Smooth muscle cell (in vitro differentiated cells): ENCODE results near the gene ZNF341. TPM values are rescaled to one million over a fixed set of nuclear protein-coding genes. Genes with fewer than 3 reads are reported as not detected.
"Not testable (repeated sequence)": the region's sequence is repeated elsewhere in the genome, so short reads cannot be mapped to it uniquely, and the experiment has no call there.

Source experiments
- DNase-seq: peaks from one replicate; lab custom pipeline; 2025; ENCODE audit not compliant: unreplicated experiment; lab: John Stamatoyannopoulos, UW
- H2AFZ ChIP-seq: fragments of 200-600 bp; sonication (generic); 2 replicates; pipeline ENCODE4 v1.6.0; 2016; ENCODE audit warnings: antibody characterized with exemption, low read depth, mild to moderate bottlenecking
- H3F3A ChIP-seq: fragments of 200-600 bp; sonication (generic); 2 replicates; pipeline ENCODE4 v1.6.0; 2017; ENCODE audit warnings: antibody characterized with exemption, low read depth
- H3K27ac ChIP-seq: fragments of 200-600 bp; sonication (generic); 2 replicates; pipeline ENCODE4 v1.5.1; 2016; ENCODE audit warnings: low read depth, mild to moderate bottlenecking
- H3K27me3 ChIP-seq: fragments of 200-600 bp; sonication (generic); 2 replicates; pipeline ENCODE4 v1.6.1; 2016; ENCODE audit warnings: low read depth, mild to moderate bottlenecking
- H3K36me3 ChIP-seq: fragments of 200-600 bp; sonication (generic); 2 replicates; pipeline ENCODE4 v1.5.1; 2016; ENCODE audit warnings: low read depth
- H3K4me1 ChIP-seq: fragments of 200-600 bp; sonication (generic); 2 replicates; pipeline ENCODE4 v1.5.1; 2016; ENCODE audit warnings: low read depth
- H3K4me2 ChIP-seq: fragments of 200-600 bp; sonication (generic); 2 replicates; pipeline ENCODE4 v1.6.0; 2016; ENCODE audit warnings: mild to moderate bottlenecking
- H3K4me3 ChIP-seq: fragments of 200-600 bp; sonication (generic); 2 replicates; pipeline ENCODE4 v1.5.1; 2016; ENCODE audit warnings: mild to moderate bottlenecking
- H3K79me2 ChIP-seq: fragments of 200-600 bp; sonication (generic); 2 replicates; pipeline ENCODE4 v1.6.0; 2016; ENCODE audit warnings: low read depth, mild to moderate bottlenecking
- H3K9ac ChIP-seq: fragments of 200-600 bp; sonication (generic); 2 replicates; pipeline ENCODE4 v1.6.0; 2016; ENCODE audit warnings: low read depth
- H3K9me3 ChIP-seq: fragments of 200-600 bp; sonication (generic); replicated peaks from 2 replicates; pipeline ENCODE4 v1.5.1; 2016; ENCODE audit warnings: low read depth
- H4K20me1 ChIP-seq: fragments of 200-600 bp; sonication (generic); 2 replicates; pipeline ENCODE4 v1.6.0; 2016; ENCODE audit warnings: low read depth
- CTCF ChIP-seq: fragments of 200-600 bp; sonication (generic); IDR thresholded peaks from 2 replicates; pipeline ENCODE4 v1.5.1; 2017; ENCODE audit warnings: borderline replicate concordance, mild to moderate bottlenecking, antibody characterized with exemption; ENCODE audit not compliant: insufficient read depth, poor library complexity, severe bottlenecking
- WGBS: methylation state at CpG from one replicate; pipeline ENCODE4 v1.1.7; 2016; ENCODE audit warnings: low lambda C conversion rate; 5-methylcytosine and 5-hydroxymethylcytosine counted together
- polyA plus RNA-seq: library from polyadenylated mRNA; unstranded; fragments of >200 nt; fragmentation: Nextera tagmentation; extraction: Ambion mirVana; gene quantifications from 2 replicates; pipeline ENCODE4 v1.2.1, GENCODE V29; 2016
- total RNA-seq: library from RNA; depleted of rRNA; stranded (reverse); fragments of >200 nt; gene quantifications from 2 replicates; pipeline ENCODE4 v1.2.3, GENCODE V29; 2014

The ZNF341 gene
- total and polyA plus RNA-seq, 2 experiments from 2014 or later, result 1.2 to 2.0 TPM

- H3K4me1 ChIP-seq, result peaks cover 12% of the 10 kb centered on the region
- H2AFZ ChIP-seq, result no peak overlapping the region
- 88% methylated on average over 6 of the region's 6 CpGs for WGBS
Measured at GRCh38 chr20:33694639-33695012, 37.2 kb upstream of the ZNF341 start.

GRCh38 chr20:33696448-33696847 lies 35.3 kb upstream of the ZNF341 start:
- H3K27me3 ChIP-seq, result no peaks in the 10 kb centered on the region
- no peak overlapping the region for H3K27ac ChIP-seq
- peak overlapping the region; percentile 48 for H3K4me2 ChIP-seq
- no peaks in the 10 kb centered on the region for H3K79me2 ChIP-seq
- 63% methylated on average over 4 of the region's 4 CpGs for WGBS
- no peaks in the 10 kb centered on the region for H3K9me3 ChIP-seq
- H3K36me3 ChIP-seq, result no peaks in the 10 kb centered on the region
- no peaks in the 10 kb centered on the region for H4K20me1 ChIP-seq
- H2AFZ ChIP-seq, result no peak overlapping the region
- peaks cover 12% of the 10 kb centered on the region for H3K4me1 ChIP-seq
- DNase-seq, result no peak
- H3F3A ChIP-seq, result peaks cover 7% of the 10 kb centered on the region
- no peak for TF ChIP-seq CTCF
- no peak overlapping the region for H3K9ac ChIP-seq
- no peak overlapping the region for H3K4me3 ChIP-seq

More at GRCh38 chr20:33694639-33695012, 37.2 kb upstream of the ZNF341 start:
- Histone ChIP-seq H3F3A (peaks cover 8% of the 10 kb centered on the region), H3K27ac (no peak overlapping the region), H3K9ac (no peak overlapping the region), H3K27me3 (no peaks in the 10 kb centered on the region), H4K20me1 (no peaks in the 10 kb centered on the region), H3K4me2 (no peak overlapping the region), H3K9me3 (no peaks in the 10 kb centered on the region), H3K4me3 (no peak overlapping the region), H3K36me3 (no peaks in the 10 kb centered on the region), H3K79me2 (no peaks in the 10 kb centered on the region)
- no peak for TF ChIP-seq CTCF
- no peak for DNase-seq

GRCh38 chr20:33697129-33697528 lies 34.7 kb upstream of the ZNF341 start:
- no peaks in the 10 kb centered on the region for H4K20me1 ChIP-seq
- H3K79me2 ChIP-seq, result no peaks in the 10 kb centered on the region
- H3K4me1 ChIP-seq, result peaks cover 12% of the 10 kb centered on the region
- H3K9me3 ChIP-seq, result no peaks in the 10 kb centered on the region
- TF ChIP-seq CTCF, result no peak
- no peaks in the 10 kb centered on the region for H3K36me3 ChIP-seq
- no peak overlapping the region for H3K27ac ChIP-seq
- H3K27me3 ChIP-seq, result no peaks in the 10 kb centered on the region
- no peak overlapping the region for H2AFZ ChIP-seq
- H3K4me3 ChIP-seq, result no peak overlapping the region
- H3F3A ChIP-seq, result peaks cover 7% of the 10 kb centered on the region
- H3K4me2 ChIP-seq, result peak overlapping the region; percentile 48
- 66% methylated on average over 8 of the region's 8 CpGs for whole genome bisulfite sequencing
- H3K9ac ChIP-seq, result no peak overlapping the region
- no peak for DNase-seq

DNA sequence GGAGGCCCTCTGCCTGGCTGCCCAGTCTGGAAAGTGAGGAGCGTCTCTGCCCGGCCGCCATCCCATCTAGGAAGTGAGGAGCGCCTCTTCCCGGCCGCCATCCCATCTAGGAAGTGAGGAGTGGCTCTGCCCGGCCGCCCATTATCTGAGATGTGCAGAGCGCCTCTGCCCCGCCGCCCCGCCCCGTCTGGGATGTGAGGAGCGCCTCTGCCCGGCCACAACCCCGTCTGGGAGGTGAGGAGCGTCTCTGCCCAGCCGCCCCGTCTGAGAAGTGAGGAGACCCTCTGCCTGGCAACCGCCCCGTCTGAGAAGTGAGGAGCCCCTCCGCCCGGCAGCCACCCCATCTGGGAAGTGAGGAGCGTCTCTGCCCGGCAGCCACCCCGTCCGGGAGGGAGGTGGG lies 32.8 kb upstream of the ZNF341 start:
- not testable (repeated sequence) for H3F3A ChIP-seq, H3K4me1 ChIP-seq, H3K9ac ChIP-seq, H3K9me3 ChIP-seq, H3K79me2 ChIP-seq, H3K4me2 ChIP-seq, DNase-seq, H3K4me3 ChIP-seq, H4K20me1 ChIP-seq, H3K27me3 ChIP-seq, H2AFZ ChIP-seq, H3K36me3 ChIP-seq, H3K27ac ChIP-seq
- WGBS, result 97% methylated on average over 22 of the region's 27 CpGs

GRCh38 chr20:33700696-33701441 lies 30.9 kb upstream of the ZNF341 start:
- not testable (repeated sequence) for H2AFZ ChIP-seq, H3K4me3 ChIP-seq, H3K27me3 ChIP-seq, H4K20me1 ChIP-seq, H3K4me2 ChIP-seq, H3K9ac ChIP-seq, H3K79me2 ChIP-seq, H3K36me3 ChIP-seq, H3K9me3 ChIP-seq, H3F3A ChIP-seq, H3K4me1 ChIP-seq, H3K27ac ChIP-seq, DNase-seq
- 97% methylated on average over 40 of the region's 45 CpGs for WGBS
